ENCODE data around the gene CYTH3.

The CYTH3 gene

GRCh38 chr7:6259257-6259656 lies 13.2 kb downstream of the CYTH3 start:
- peaks cover 24% of the 10 kb centered on the region for H3K4me1 Mint-ChIP-seq
- DNase-seq: no peak
- no peaks in the 10 kb centered on the region for H3K9me3 Mint-ChIP-seq
- no peaks in the 10 kb centered on the region for H3K27me3 Mint-ChIP-seq (ENCODE audit: low read depth, poor library complexity)
- H3K4me3 Mint-ChIP-seq: no peak overlapping the region
- H3K36me3 Mint-ChIP-seq (ENCODE audit: low read depth): no peaks in the 10 kb centered on the region
- TF ChIP-seq CTCF (IDR thresholded peaks at IDR 0.05): no peak
- no peak overlapping the region for H3K27ac Mint-ChIP-seq

GRCh38 chr7:6258440-6259182 lies 13.8 kb downstream of the CYTH3 start:
- Mint-ChIP-seq H3K4me3 (no peak overlapping the region), H3K4me1 (peaks cover 24% of the 10 kb centered on the region), H3K36me3 (ENCODE audit: low read depth) (no peaks in the 10 kb centered on the region), H3K27me3 (ENCODE audit: low read depth, poor library complexity) (no peaks in the 10 kb centered on the region), H3K9me3 (no peaks in the 10 kb centered on the region), H3K27ac (no peak overlapping the region)
- no peak for TF ChIP-seq CTCF (IDR thresholded peaks at IDR 0.05)
- DNase-seq: no peak

GRCh38 chr7:6257675-6258074 lies 14.7 kb downstream of the CYTH3 start:
- TF ChIP-seq CTCF (IDR thresholded peaks at IDR 0.05): no peak
- Mint-ChIP-seq H3K4me1 (peaks cover 24% of the 10 kb centered on the region), H3K36me3 (ENCODE audit: low read depth) (no peaks in the 10 kb centered on the region), H3K9me3 (no peaks in the 10 kb centered on the region), H3K27ac (no peak overlapping the region), H3K27me3 (ENCODE audit: low read depth, poor library complexity) (no peaks in the 10 kb centered on the region), H3K4me3 (no peak overlapping the region)
- DNase-seq: no peak

- no peak overlapping the region for H3K4me3 Mint-ChIP-seq
- TF ChIP-seq CTCF (IDR thresholded peaks at IDR 0.05): no peak
Observed at GRCh38 chr7:6256677-6257535, 15.5 kb downstream of the CYTH3 start.

GRCh38 chr7:6256109-6256483 lies 16.3 kb downstream of the CYTH3 start:
- Mint-ChIP-seq H3K9me3 (no peaks in the 10 kb centered on the region), H3K36me3 (ENCODE audit: low read depth) (no peaks in the 10 kb centered on the region), H3K27ac (no peak overlapping the region), H3K4me3 (no peak overlapping the region), H3K4me1 (peaks cover 34% of the 10 kb centered on the region), H3K27me3 (ENCODE audit: low read depth, poor library complexity) (no peaks in the 10 kb centered on the region)
- TF ChIP-seq CTCF (IDR thresholded peaks at IDR 0.05): no peak
- no peak for DNase-seq

More at GRCh38 chr7:6256677-6257535, 15.5 kb downstream of the CYTH3 start:
- no peak for DNase-seq
- H3K27ac Mint-ChIP-seq: peak overlapping the region; percentile 40
- H3K4me1 Mint-ChIP-seq: peaks cover 28% of the 10 kb centered on the region
- no peaks in the 10 kb centered on the region for H3K27me3 Mint-ChIP-seq (ENCODE audit: low read depth, poor library complexity)
- H3K36me3 Mint-ChIP-seq (ENCODE audit: low read depth): no peaks in the 10 kb centered on the region
- H3K9me3 Mint-ChIP-seq: no peaks in the 10 kb centered on the region

All from nephron progenitor cell (in vitro differentiated cells).